C4-2B (cell line): ENCODE data around the gene SPATS1.
"Not testable (repeated sequence)": the region's sequence is repeated elsewhere in the genome, so short reads cannot be mapped to it uniquely, and the experiment has no call there.

Experiments used
- H3K27ac ChIP-seq: fragments of 450-650 bp; 2 replicates; pipeline ENCODE4 v1.5.1; 2017
- ZFX ChIP-seq: fragments of 450-650 bp; IDR thresholded peaks from 2 replicates; pipeline ENCODE4 v1.6.1; 2017
- TF ChIP-seq, protein P1 (sequence below): fragments of 450-650 bp; conservative IDR thresholded peaks from 2 replicates; pipeline ENCODE4 v1.5.1; 2017; ENCODE audit warnings: mild to moderate bottlenecking

SPATS1 gene

DNA sequence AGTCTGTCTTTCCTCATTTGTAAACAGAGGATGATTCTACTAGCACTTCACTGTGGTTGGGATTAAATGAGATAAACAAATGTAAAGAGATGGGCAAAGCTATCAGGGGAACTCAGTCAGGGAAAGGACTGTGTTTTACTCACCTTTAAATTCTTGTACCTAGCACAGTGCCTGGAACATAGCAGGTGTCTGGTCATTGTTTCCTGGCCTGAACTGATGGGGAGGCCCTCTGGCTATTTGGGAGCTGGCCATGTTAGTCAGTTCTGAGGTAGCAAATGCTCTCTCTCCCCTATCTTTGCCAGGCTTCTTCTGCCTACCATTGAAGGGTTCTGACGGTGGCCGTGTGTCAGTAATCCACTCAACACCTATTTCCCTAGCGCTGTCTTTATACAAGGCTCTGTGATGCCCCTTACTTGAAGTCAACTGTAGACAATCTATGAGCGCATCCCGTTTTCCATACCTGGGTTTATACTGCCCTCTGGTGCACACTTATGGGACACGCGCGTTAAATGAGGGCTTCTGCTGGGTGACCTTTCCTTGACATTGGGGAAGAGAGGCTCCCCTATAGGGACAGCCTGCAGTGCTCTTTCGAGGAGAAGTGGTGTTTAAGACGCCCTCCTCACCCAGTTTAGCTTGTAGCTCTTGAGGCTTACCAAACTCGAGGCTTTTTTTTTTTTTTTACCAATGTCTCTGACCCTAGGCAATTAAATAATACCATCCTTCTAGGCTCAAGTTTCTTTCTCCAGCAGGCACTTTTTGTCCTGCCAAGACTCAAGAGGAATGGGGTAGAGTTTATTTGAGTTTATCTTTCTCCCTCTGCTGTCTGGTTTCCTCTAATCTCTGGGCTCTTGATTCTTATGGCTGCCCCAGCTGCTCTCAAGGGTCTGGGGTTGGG is 4.0 kb upstream of the SPATS1 start:
- TF ChIP-seq ZFX, result no peak
- TF ChIP-seq, protein P1, sequence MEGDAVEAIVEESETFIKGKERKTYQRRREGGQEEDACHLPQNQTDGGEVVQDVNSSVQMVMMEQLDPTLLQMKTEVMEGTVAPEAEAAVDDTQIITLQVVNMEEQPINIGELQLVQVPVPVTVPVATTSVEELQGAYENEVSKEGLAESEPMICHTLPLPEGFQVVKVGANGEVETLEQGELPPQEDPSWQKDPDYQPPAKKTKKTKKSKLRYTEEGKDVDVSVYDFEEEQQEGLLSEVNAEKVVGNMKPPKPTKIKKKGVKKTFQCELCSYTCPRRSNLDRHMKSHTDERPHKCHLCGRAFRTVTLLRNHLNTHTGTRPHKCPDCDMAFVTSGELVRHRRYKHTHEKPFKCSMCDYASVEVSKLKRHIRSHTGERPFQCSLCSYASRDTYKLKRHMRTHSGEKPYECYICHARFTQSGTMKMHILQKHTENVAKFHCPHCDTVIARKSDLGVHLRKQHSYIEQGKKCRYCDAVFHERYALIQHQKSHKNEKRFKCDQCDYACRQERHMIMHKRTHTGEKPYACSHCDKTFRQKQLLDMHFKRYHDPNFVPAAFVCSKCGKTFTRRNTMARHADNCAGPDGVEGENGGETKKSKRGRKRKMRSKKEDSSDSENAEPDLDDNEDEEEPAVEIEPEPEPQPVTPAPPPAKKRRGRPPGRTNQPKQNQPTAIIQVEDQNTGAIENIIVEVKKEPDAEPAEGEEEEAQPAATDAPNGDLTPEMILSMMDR, result peak; percentile 91
- peak overlapping the region; percentile 9; the same call in 1 of the 2 replicates for H3K27ac ChIP-seq

DNA sequence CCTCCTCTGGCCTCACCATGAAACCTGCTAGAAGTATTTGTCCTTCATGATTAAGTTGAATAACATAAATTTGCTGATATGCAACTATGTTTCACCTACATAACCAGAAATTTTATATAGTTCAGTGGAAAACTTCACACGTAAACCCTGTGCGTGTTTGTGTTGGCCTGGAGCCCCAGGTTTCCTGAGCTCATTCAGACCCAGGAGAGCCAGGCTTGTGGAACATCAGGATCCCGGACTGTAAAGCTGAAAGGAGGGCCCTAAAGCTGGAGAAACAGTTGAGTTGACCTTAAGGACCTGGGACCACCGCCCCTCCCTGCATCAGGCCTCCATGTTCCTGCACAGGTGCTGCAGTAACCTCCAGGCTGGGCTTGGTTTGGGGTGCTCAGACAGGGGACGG is 3.1 kb upstream of the SPATS1 start:
- TF ChIP-seq, protein P1, result no peak
- no peak for TF ChIP-seq ZFX
- H3K27ac ChIP-seq, result peak overlapping the region; percentile 9; the same call in 1 of the 2 replicates

DNA sequence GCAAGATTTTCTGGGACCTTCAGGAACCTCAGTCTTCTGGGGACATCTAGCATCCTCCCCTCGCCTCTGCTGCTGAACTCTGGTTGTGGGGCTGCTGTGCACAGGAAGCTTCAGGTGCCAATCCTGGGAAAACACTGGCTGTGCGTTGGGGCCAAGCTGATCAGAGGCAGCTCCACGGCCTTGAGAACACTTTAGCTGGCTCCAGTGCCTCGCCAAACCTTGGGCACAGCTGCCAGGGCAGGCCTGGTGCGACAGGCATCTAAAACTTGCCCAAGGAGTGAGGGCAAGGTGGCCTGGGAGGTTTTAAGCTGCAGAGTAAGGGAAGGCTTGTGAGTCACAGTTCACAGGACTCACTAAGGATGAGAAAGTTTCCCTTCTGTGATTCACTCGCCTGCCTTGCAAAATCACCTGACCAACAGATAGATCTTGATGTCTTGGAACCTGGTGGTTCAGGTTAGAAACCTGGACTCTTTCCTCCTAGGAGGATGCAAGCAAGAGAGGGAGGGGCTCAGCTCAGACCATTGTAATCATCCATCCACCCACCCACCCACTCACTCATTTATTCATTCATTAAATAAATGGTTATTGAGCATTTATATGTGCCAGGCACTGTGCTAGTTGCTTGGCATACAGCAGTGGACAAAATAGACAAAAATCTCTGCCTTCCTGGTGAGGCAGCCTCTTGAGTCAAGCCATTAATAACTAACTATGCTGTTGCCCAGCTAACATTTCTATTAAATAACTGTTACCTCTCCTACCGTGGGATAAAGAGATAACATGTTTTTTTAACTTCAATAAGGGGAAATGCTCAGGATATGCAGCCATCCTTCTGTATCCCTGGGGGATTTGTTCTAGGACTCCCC is 2.5 kb upstream of the SPATS1 start:
- TF ChIP-seq, protein P1, result no peak
- no peak for TF ChIP-seq ZFX
- H3K27ac ChIP-seq, result no peak overlapping the region

GRCh38 chr6:44341095-44341890 is 1.2 kb upstream of the SPATS1 start:
- H3K27ac ChIP-seq, result no peak overlapping the region
- TF ChIP-seq ZFX, result no peak
- TF ChIP-seq, protein P1, result no peak

DNA sequence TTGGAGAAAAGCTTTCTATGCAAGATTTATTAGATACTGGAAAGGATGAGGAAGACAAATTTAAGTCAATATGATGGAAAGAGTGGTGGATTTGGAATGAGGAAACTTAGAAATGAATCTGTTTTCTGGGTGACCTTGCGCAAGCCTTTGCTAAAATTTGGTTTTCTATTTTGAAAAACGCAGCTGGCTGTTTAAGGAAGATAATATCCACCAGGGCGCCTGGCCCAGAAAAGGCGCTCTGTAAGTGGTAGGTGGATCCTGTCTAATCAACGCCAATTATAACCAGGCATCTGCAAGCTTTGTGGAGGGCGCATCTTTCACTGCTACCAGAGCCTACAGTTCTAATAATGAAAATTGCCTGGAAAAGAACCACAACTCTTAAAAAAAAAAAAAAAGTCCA is 398 bp upstream of the SPATS1 start:
- TF ChIP-seq ZFX, result no peak
- TF ChIP-seq, protein P1, result no peak
- H3K27ac ChIP-seq, result no peak overlapping the region

GRCh38 chr6:44346818-44347217 is 4.4 kb downstream of the SPATS1 start:
- H3K27ac ChIP-seq, result not testable (repeated sequence)

DNA sequence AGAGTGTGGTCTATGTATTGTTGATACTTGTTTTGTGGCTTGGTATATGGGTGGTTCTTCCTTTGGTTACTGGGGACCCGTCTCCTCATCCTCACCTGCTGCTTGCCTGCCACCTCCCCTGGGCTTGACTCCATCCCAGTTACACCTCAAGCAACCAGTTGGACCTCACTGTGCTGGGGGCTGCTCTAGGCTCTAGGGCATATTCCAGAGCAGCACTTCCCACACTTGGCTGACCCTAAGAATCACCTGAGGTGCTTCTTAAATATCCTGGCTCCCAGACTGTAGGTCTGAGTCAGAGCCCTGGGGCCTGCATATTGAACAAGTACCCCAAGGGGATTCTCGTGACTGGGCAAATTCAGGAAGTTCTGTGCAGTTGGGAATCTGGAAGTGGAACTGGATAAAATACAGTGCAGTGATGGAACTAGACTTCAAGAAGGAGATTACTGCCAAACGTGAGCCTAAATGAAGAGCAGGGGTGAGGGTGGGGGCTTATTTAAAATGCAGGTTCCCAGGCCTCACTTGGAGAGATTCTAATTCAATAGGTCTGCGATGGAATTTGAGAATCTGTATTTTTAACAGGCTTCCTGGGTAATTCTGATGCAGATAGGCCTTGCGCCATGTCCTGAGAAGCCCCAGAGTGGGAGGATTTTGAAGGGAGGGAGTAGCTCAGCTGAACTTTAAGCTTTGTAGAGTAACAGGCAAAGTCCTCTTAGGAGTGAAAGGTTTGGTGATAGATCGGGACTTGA is 7.6 kb downstream of the SPATS1 start:
- no peak for TF ChIP-seq ZFX
- TF ChIP-seq, protein P1, result no peak
- no peak overlapping the region for H3K27ac ChIP-seq

GRCh38 chr6:44350650-44350994 is 8.2 kb downstream of the SPATS1 start:
- H3K27ac ChIP-seq, result not testable (repeated sequence)
